CD4-positive, alpha-beta T cell treated with Interleukin-17A for 4 hours (primary cell): ENCODE data around the gene TAF11L14.

Experiments used
- DNase-seq: peaks from one replicate; pipeline ENCODE4 v3.0.0-alpha.2; 2020; ENCODE audit warnings: mixed read lengths

The TAF11L14 gene

GRCh38 chr5:17680737-17681136, 46.5 kb downstream of the TAF11L14 start:
- DNase-seq: no peak
